GM21825 (cell line): Measurements from ENCODE around the gene PCDHGB5.
A peak's percentile ranks its signal among the peaks of the same experiment; 100 is the strongest.
"Not testable (repeated sequence)": the region's sequence is repeated elsewhere in the genome, so short reads cannot be mapped to it uniquely, and the experiment has no call there.

ENCODE experiments used
- ATAC-seq: cut with Tn5 transposase; IDR thresholded peaks from one replicate; pipeline ENCODE4 v1.9.1; 2021; ENCODE audit warnings: mild to moderate bottlenecking, moderate library complexity; ENCODE audit not compliant: unreplicated experiment

Gene PCDHGB5

GRCh38 chr5:141409598-141410306 is 12.0 kb downstream of the PCDHGB5 start:
- no peak for ATAC-seq

GRCh38 chr5:141411575-141411974 is 13.8 kb downstream of the PCDHGB5 start:
- no peak for ATAC-seq

- ATAC-seq = peak; percentile 66
Observed at GRCh38 chr5:141412854-141413539, 15.2 kb downstream of the PCDHGB5 start, which contains the start of gene PCDHGA10. Gene PCDHGA10, plus strand, starts transcription at chr5:141412987. Its CDS starts 189 bp downstream, at chr5:141413176.

GRCh38 chr5:141413540-141414069 is 15.9 kb downstream of the PCDHGB5 start:
- no peak for ATAC-seq

GRCh38 chr5:141414548-141415274 is 17.0 kb downstream of the PCDHGB5 start:
- not testable (repeated sequence) for ATAC-seq

GRCh38 chr5:141415275-141415618 is 17.5 kb downstream of the PCDHGB5 start:
- ATAC-seq = not testable (repeated sequence)

GRCh38 chr5:141417494-141418172 is 19.9 kb downstream of the PCDHGB5 start, which contains the start of gene PCDHGB7:
Gene PCDHGB7, plus strand, starts transcription at chr5:141417677. Its CDS starts 183 bp downstream, at chr5:141417860.
- ATAC-seq = peak; percentile 79

- no peak for ATAC-seq
Observed at GRCh38 chr5:141419074-141419880, 21.5 kb downstream of the PCDHGB5 start.

- peak; percentile 56 for ATAC-seq
Observed at GRCh38 chr5:141420855-141421488, 23.2 kb downstream of the PCDHGB5 start, which contains the start of gene PCDHGA11. Gene PCDHGA11, plus strand, starts transcription at chr5:141421051. Its CDS starts 177 bp downstream, at chr5:141421228.

GRCh38 chr5:141421489-141421855 is 23.7 kb downstream of the PCDHGB5 start:
- ATAC-seq = no peak

GRCh38 chr5:141422742-141423291 is 25.1 kb downstream of the PCDHGB5 start:
- ATAC-seq = no peak

GRCh38 chr5:141427783-141428426 is 30.2 kb downstream of the PCDHGB5 start:
- ATAC-seq = no peak

GRCh38 chr5:141430332-141431113 is 32.8 kb downstream of the PCDHGB5 start, which contains the start of gene PCDHGA12:
Gene PCDHGA12, plus strand, starts transcription at chr5:141430507. Its CDS starts 253 bp downstream, at chr5:141430760.
- ATAC-seq = peak; percentile 88

- ATAC-seq = no peak
Observed at GRCh38 chr5:141431286-141431685, 33.5 kb downstream of the PCDHGB5 start.

GRCh38 chr5:141432308-141432707 is 34.6 kb downstream of the PCDHGB5 start:
- not testable (repeated sequence) for ATAC-seq

GRCh38 chr5:141432726-141433125 is 35.0 kb downstream of the PCDHGB5 start:
- ATAC-seq = not testable (repeated sequence)

GRCh38 chr5:141434006-141434405 is 36.3 kb downstream of the PCDHGB5 start:
- no peak for ATAC-seq

GRCh38 chr5:141437221-141437620 is 39.5 kb downstream of the PCDHGB5 start:
- ATAC-seq = no peak
